GM12874 (cell line): Measurements from ENCODE around the gene FAXDC2.

Experiments
- CTCF ChIP-seq: IDR thresholded peaks from 2 replicates; pipeline ENCODE4 v1.5.1; 2011; ENCODE audit warnings: low read depth, mild to moderate bottlenecking, control low read depth, low read length, moderate library complexity; ENCODE audit not compliant: insufficient read depth

The FAXDC2 gene

GRCh38 chr5:154791535-154791934 lies 58.9 kb downstream of the FAXDC2 start:
- no peak for TF ChIP-seq CTCF

- TF ChIP-seq CTCF, result no peak
Measured at GRCh38 chr5:154788212-154788611, 62.2 kb downstream of the FAXDC2 start.

GRCh38 chr5:154786414-154786813 lies 64.0 kb downstream of the FAXDC2 start:
- no peak for TF ChIP-seq CTCF

GRCh38 chr5:154784856-154785255 lies 65.5 kb downstream of the FAXDC2 start:
- no peak for TF ChIP-seq CTCF

GRCh38 chr5:154783774-154784460 lies 66.5 kb downstream of the FAXDC2 start:
- TF ChIP-seq CTCF, result no peak

GRCh38 chr5:154782812-154783592 lies 67.4 kb downstream of the FAXDC2 start:
- no peak for TF ChIP-seq CTCF

GRCh38 chr5:154782326-154782725 lies 68.1 kb downstream of the FAXDC2 start:
- TF ChIP-seq CTCF, result no peak
